OCI-LY1 (cell line): ENCODE measurements around the gene FBXO11.

Experiments used
- H2AFZ ChIP-seq: fragments of 200-600 bp; sonication (generic), shearing (Covaris generic); 2 replicates; pipeline ENCODE4 v1.6.0; 2014; ENCODE audit warnings: antibody characterized with exemption, mild to moderate bottlenecking, low read length
- H3F3A ChIP-seq: fragments of 200-600 bp; sonication (generic), shearing (Covaris generic); 2 replicates; pipeline ENCODE4 v1.6.0; 2014; ENCODE audit warnings: mild to moderate bottlenecking, antibody characterized with exemption, low read length, moderate library complexity; ENCODE audit not compliant: insufficient read depth
- H3K27ac ChIP-seq: fragments of 200-600 bp; sonication (generic); 2 replicates; pipeline ENCODE4 v1.5.1; 2014; ENCODE audit warnings: low read length, mixed run types, mild to moderate bottlenecking, low read depth; ENCODE audit not compliant: poor library complexity, severe bottlenecking
- H3K27me3 ChIP-seq: fragments of 200-600 bp; sonication (generic); 2 replicates; pipeline ENCODE4 v1.6.0; 2014; ENCODE audit warnings: antibody characterized with exemption, mild to moderate bottlenecking, low read length, moderate library complexity; ENCODE audit not compliant: insufficient read depth
- H3K36me3 ChIP-seq: fragments of 200-600 bp; sonication (generic); 2 replicates; pipeline ENCODE4 v1.6.1; 2014; ENCODE audit warnings: mild to moderate bottlenecking, antibody characterized with exemption, low read length, moderate library complexity, mixed read lengths; ENCODE audit not compliant: insufficient read depth
- H3K4me1 ChIP-seq: fragments of 200-600 bp; sonication (generic); 2 replicates; pipeline ENCODE4 v1.5.1; 2014; ENCODE audit warnings: mild to moderate bottlenecking, low read length, moderate library complexity; ENCODE audit not compliant: insufficient read depth, severe bottlenecking
- H3K4me2 ChIP-seq: fragments of 200-600 bp; sonication (generic), shearing (Covaris generic); 2 replicates; pipeline ENCODE4 v1.6.1; 2014; ENCODE audit warnings: low read length
- H3K4me3 ChIP-seq: fragments of 200-600 bp; sonication (generic); 2 replicates; pipeline ENCODE4 v1.5.1; 2014; ENCODE audit warnings: low read length, low read depth, mild to moderate bottlenecking, mixed read lengths; ENCODE audit not compliant: poor library complexity, severe bottlenecking
- H3K79me2 ChIP-seq: fragments of 200-600 bp; shearing (Covaris generic); 2 replicates; pipeline ENCODE4 v1.6.1; 2016; ENCODE audit warnings: mixed run types, low read length, mixed read lengths; ENCODE audit not compliant: insufficient read depth
- H3K9ac ChIP-seq: fragments of 200-600 bp; sonication (generic), shearing (Covaris generic); 2 replicates; pipeline ENCODE4 v1.6.1; 2014; ENCODE audit warnings: mild to moderate bottlenecking, low read length, mixed read lengths
- H3K9me2 ChIP-seq: fragments of 200-600 bp; sonication (generic), shearing (Covaris generic); 2 replicates; pipeline ENCODE4 v1.6.1; 2014; ENCODE audit warnings: low read depth, mild to moderate bottlenecking, low read length, mixed read lengths
- H3K9me3 ChIP-seq: fragments of 200-600 bp; shearing (Covaris generic); 2 replicates; pipeline ENCODE4 v1.6.1; 2014; ENCODE audit warnings: low read length, mixed read lengths
- H4K20me1 ChIP-seq: fragments of 200-600 bp; sonication (generic), shearing (Covaris generic); 2 replicates; pipeline ENCODE4 v1.6.0; 2016; ENCODE audit warnings: mild to moderate bottlenecking, low read length; ENCODE audit not compliant: insufficient read depth
- CTCF ChIP-seq: fragments of 200-600 bp; sonication (generic), shearing (Covaris generic); IDR thresholded peaks from 2 replicates; pipeline ENCODE4 v1.5.1; 2017; ENCODE audit warnings: mild to moderate bottlenecking, antibody characterized with exemption, low read length, moderate library complexity, mixed read lengths
- EZH2 ChIP-seq: fragments of 200-600 bp; sonication (generic), shearing (Covaris generic); IDR thresholded peaks from 2 replicates; pipeline ENCODE4 v1.8.0; 2017; ENCODE audit warnings: borderline replicate concordance, mixed run types, mild to moderate bottlenecking, antibody characterized with exemption, low read length, moderate library complexity, mixed read lengths

Gene FBXO11

GRCh38 chr2:47796090-47796697 is 110.1 kb downstream of the FBXO11 start:
- no peak overlapping the region for H3K9ac ChIP-seq
- no peak overlapping the region for H3K4me3 ChIP-seq
- no peaks in the 10 kb centered on the region for H4K20me1 ChIP-seq
- no peaks in the 10 kb centered on the region for H3K9me3 ChIP-seq
- H3K79me2 ChIP-seq = peaks cover 55% of the 10 kb centered on the region
- H3K27ac ChIP-seq = no peak overlapping the region
- H2AFZ ChIP-seq = no peak overlapping the region
- H3F3A ChIP-seq = no peaks in the 10 kb centered on the region
- no peaks in the 10 kb centered on the region for H3K4me1 ChIP-seq
- H3K9me2 ChIP-seq = no peaks in the 10 kb centered on the region
- H3K4me2 ChIP-seq = no peak overlapping the region
- TF ChIP-seq EZH2 (no peak), CTCF (no peak)
- H3K36me3 ChIP-seq = peaks cover 92% of the 10 kb centered on the region
- H3K27me3 ChIP-seq = no peaks in the 10 kb centered on the region

GRCh38 chr2:47785986-47786385 is 120.3 kb downstream of the FBXO11 start:
- Histone ChIP-seq H4K20me1 (peaks cover 7% of the 10 kb centered on the region), H3K79me2 (peaks cover 69% of the 10 kb centered on the region), H3K9ac (peak overlapping the region; percentile 44; the same call in 1 of the 2 replicates), H3K27ac (peak overlapping the region; percentile 18), H3K9me3 (no peaks in the 10 kb centered on the region), H3K27me3 (no peaks in the 10 kb centered on the region), H3F3A (no peaks in the 10 kb centered on the region), H3K4me3 (peak overlapping the region; percentile 92), H3K4me1 (peaks cover 59% of the 10 kb centered on the region), H2AFZ (no peak overlapping the region), H3K9me2 (no peaks in the 10 kb centered on the region), H3K4me2 (peak overlapping the region; percentile 77), H3K36me3 (peaks cover 51% of the 10 kb centered on the region)
- TF ChIP-seq CTCF (no peak), EZH2 (no peak)

GRCh38 chr2:47784352-47784851 is 121.9 kb downstream of the FBXO11 start:
- no peaks in the 10 kb centered on the region for H3F3A ChIP-seq
- H4K20me1 ChIP-seq = no peaks in the 10 kb centered on the region
- peak overlapping the region; percentile 77 for H3K4me2 ChIP-seq
- peak overlapping the region; percentile 55 for H3K9ac ChIP-seq
- no peaks in the 10 kb centered on the region for H3K9me3 ChIP-seq
- H3K4me3 ChIP-seq = peak overlapping the region; percentile 92
- H2AFZ ChIP-seq = no peak overlapping the region
- peaks cover 53% of the 10 kb centered on the region for H3K79me2 ChIP-seq
- peaks cover 66% of the 10 kb centered on the region for H3K4me1 ChIP-seq
- peaks cover 36% of the 10 kb centered on the region for H3K36me3 ChIP-seq
- no peaks in the 10 kb centered on the region for H3K27me3 ChIP-seq
- no peak overlapping the region for H3K27ac ChIP-seq
- H3K9me2 ChIP-seq = no peaks in the 10 kb centered on the region
- TF ChIP-seq EZH2 (no peak), CTCF (no peak)
